ENCODE data around the gene LRP1B.
"Not testable (repeated sequence)": the region's sequence is repeated elsewhere in the genome, so short reads cannot be mapped to it uniquely, and the experiment has no call there.

Gene LRP1B

GRCh38 chr2:140580532-140581151 is 1550.2 kb downstream of the LRP1B start:
- DNase-seq, result no peak

GRCh38 chr2:140577453-140577852 is 1553.4 kb downstream of the LRP1B start:
- DNase-seq, result no peak

- DNase-seq, result no peak
These were observed 1563.1 kb downstream of the LRP1B start for GRCh38 chr2:140567734-140568133.

GRCh38 chr2:140565756-140566155 is 1565.1 kb downstream of the LRP1B start:
- DNase-seq, result no peak

GRCh38 chr2:140555701-140556100 is 1575.1 kb downstream of the LRP1B start:
- DNase-seq, result no peak

GRCh38 chr2:140552634-140553033 is 1578.2 kb downstream of the LRP1B start:
- DNase-seq, result no peak

GRCh38 chr2:140551287-140551686 is 1579.5 kb downstream of the LRP1B start:
- DNase-seq, result no peak

GRCh38 chr2:140550821-140551220 is 1580.0 kb downstream of the LRP1B start:
- no peak for DNase-seq

- DNase-seq, result not testable (repeated sequence)
These were observed 1586.0 kb downstream of the LRP1B start for GRCh38 chr2:140544769-140545168.

GRCh38 chr2:140542627-140543026 is 1588.2 kb downstream of the LRP1B start:
- DNase-seq, result no peak

- DNase-seq, result no peak
These were observed 1591.5 kb downstream of the LRP1B start for GRCh38 chr2:140539242-140539875.

GRCh38 chr2:140529706-140530105 is 1601.1 kb downstream of the LRP1B start:
- no peak for DNase-seq

- no peak for DNase-seq
These were observed 1601.8 kb downstream of the LRP1B start for GRCh38 chr2:140528982-140529381.

GRCh38 chr2:140526575-140526974 is 1604.2 kb downstream of the LRP1B start:
- DNase-seq, result no peak

GRCh38 chr2:140512106-140512505 is 1618.7 kb downstream of the LRP1B start:
- no peak for DNase-seq

- DNase-seq, result no peak
These were observed 1621.1 kb downstream of the LRP1B start for GRCh38 chr2:140509765-140510164.

- no peak for DNase-seq
These were observed 1622.1 kb downstream of the LRP1B start for GRCh38 chr2:140508756-140509155.

- DNase-seq, result no peak
These were observed 1624.2 kb downstream of the LRP1B start for GRCh38 chr2:140506606-140507005.

GRCh38 chr2:140504601-140505000 is 1626.2 kb downstream of the LRP1B start:
- DNase-seq, result no peak

- DNase-seq, result no peak
These were observed 1627.7 kb downstream of the LRP1B start for GRCh38 chr2:140502951-140503630.

- DNase-seq, result no peak
These were observed 1632.5 kb downstream of the LRP1B start for GRCh38 chr2:140498360-140498759.

- DNase-seq, result no peak
These were observed 1634.1 kb downstream of the LRP1B start for GRCh38 chr2:140496714-140497113.

- no peak for DNase-seq
These were observed 1638.9 kb downstream of the LRP1B start for GRCh38 chr2:140491876-140492275.

GRCh38 chr2:140489193-140489592 is 1641.6 kb downstream of the LRP1B start:
- no peak for DNase-seq

Data from CD4-positive, alpha-beta T cell treated with Interleukin-1 beta for 1 hour (primary cell).